Measurements from ENCODE around the gene RPS10. TPM values are rescaled to one million over a fixed set of nuclear protein-coding genes. Genes with fewer than 3 reads are reported as not detected.
"Not testable (repeated sequence)": the region's sequence is repeated elsewhere in the genome, so short reads cannot be mapped to it uniquely, and the experiment has no call there.

The RPS10 gene
- total RNA-seq, 1 experiment from 2014 or later: 1,363 TPM

GRCh38 chr6:34412016-34412415, 13.9 kb downstream of the RPS10 start:
- Histone ChIP-seq H3K4me3 (ENCODE audit: low read depth in 2 of 2, low read length in 2 of 2) (no peak overlapping the region), H3K27ac (ENCODE audit: low read length) (no peak overlapping the region), H3K36me3 (ENCODE audit: control insufficient read depth, insufficient read depth, low read length) (no peaks in the 10 kb centered on the region), H3K27me3 (ENCODE audit: control insufficient read depth, insufficient read depth, low read length) (no peaks in the 10 kb centered on the region), H3K9me3 (ENCODE audit: control insufficient read depth, insufficient read depth, low read depth, low read length) (no peaks in the 10 kb centered on the region), H3K4me1 (ENCODE audit: control insufficient read depth, insufficient read depth, low read length) (peaks cover under 1% of the 10 kb centered on the region; the same call in 1 of the 2 replicates)
- ChIA-PET POLR2A (no interaction called here), CTCF (no interaction called here)
- TF ChIP-seq REST (IDR thresholded peaks at IDR 0.05; ENCODE audit: insufficient read depth in 1 of 2, low read depth in 2 of 2, low read length in 1 of 2) (no peak), TCF7L2 (IDR thresholded peaks at IDR 0.05; ENCODE audit: low read depth, low read length) (no peak), POLR2AphosphoS5 (IDR thresholded peaks at IDR 0.05; ENCODE audit: low read depth, low read length) (no peak), SIN3A (IDR thresholded peaks at IDR 0.05; ENCODE audit: borderline replicate concordance, insufficient read depth, low read depth, low read length) (no peak)
- TF ChIP-seq, protein P1, sequence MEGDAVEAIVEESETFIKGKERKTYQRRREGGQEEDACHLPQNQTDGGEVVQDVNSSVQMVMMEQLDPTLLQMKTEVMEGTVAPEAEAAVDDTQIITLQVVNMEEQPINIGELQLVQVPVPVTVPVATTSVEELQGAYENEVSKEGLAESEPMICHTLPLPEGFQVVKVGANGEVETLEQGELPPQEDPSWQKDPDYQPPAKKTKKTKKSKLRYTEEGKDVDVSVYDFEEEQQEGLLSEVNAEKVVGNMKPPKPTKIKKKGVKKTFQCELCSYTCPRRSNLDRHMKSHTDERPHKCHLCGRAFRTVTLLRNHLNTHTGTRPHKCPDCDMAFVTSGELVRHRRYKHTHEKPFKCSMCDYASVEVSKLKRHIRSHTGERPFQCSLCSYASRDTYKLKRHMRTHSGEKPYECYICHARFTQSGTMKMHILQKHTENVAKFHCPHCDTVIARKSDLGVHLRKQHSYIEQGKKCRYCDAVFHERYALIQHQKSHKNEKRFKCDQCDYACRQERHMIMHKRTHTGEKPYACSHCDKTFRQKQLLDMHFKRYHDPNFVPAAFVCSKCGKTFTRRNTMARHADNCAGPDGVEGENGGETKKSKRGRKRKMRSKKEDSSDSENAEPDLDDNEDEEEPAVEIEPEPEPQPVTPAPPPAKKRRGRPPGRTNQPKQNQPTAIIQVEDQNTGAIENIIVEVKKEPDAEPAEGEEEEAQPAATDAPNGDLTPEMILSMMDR (IDR thresholded peaks at IDR 0.05): no peak
- intact Hi-C loops (cut with micrococcal nuclease; ENCODE audit: unreplicated experiment): no loop called here
- no TSS peak for BruUV-seq (replicated peaks)
- in situ Hi-C loops (cut with HindIII; ENCODE audit: low pct_unique_long_range_greater_than_20kb, low sequenced_read_pairs): no loop called here
- ATAC-seq (no peak), DNase-seq (ENCODE audit: low read depth, low spot score) (no peak)

DNA sequence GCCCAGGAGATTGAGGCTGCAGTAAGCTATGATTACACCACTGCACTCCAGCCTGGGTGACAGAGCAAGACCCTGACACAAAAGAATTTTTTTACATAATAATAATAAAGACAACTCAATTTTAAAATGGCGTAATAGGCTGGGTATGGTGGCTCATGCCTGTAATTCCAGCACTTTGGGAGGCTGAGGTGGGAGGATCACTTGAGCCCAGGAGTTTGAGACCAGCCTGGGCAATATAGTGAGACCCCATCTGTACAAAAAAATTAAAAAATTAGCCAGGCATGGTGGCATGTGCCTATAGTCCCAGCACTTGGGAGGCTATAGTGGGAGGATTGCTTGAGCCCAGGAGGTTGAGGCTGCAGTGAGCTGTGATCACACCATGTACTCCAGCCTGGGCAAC, 18.0 kb downstream of the RPS10 start:
- BruUV-seq (replicated peaks); DNase-seq (ENCODE audit: low read depth, low spot score): not testable (repeated sequence)

DNA sequence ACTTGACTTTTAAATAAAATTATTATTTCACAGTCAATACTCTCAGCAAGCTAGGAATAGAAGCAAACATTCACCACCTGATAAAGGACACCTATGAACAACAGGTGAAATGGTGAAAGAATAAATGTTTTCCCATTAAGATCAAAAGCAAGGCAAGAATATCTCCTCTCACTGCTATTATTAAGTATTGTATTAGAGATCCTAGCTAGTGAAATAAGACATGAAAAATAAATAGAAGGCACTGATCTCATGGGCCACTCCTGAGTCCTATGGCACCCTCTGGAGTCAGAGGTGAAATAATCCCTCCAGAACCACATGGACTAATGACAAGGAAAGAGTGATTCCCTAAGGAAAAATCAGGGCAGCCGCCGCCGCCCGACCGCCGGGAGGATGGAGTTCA, 29.4 kb downstream of the RPS10 start:
- peaks cover 6% of the 10 kb centered on the region; the same call in 1 of the 2 replicates for H3K4me1 ChIP-seq (ENCODE audit: control insufficient read depth, insufficient read depth, low read length)
- no TSS peak for BruUV-seq (replicated peaks)
- H3K27me3 ChIP-seq (ENCODE audit: control insufficient read depth, insufficient read depth, low read length): no peaks in the 10 kb centered on the region
- POLR2A ChIA-PET: no interaction called here
- intact Hi-C loops (cut with micrococcal nuclease; ENCODE audit: unreplicated experiment): no loop called here
- in situ Hi-C loops (cut with HindIII; ENCODE audit: low pct_unique_long_range_greater_than_20kb, low sequenced_read_pairs): no loop called here
- ATAC-seq (no peak), DNase-seq (ENCODE audit: low read depth, low spot score) (no peak)
- H3K4me3 ChIP-seq (ENCODE audit: low read depth in 2 of 2, low read length in 2 of 2): no peak overlapping the region
- peaks cover 3% of the 10 kb centered on the region; the same call in 1 of the 2 replicates for H3K9me3 ChIP-seq (ENCODE audit: control insufficient read depth, insufficient read depth, low read depth, low read length)
- no peak for TF ChIP-seq TCF7L2 (IDR thresholded peaks at IDR 0.05; ENCODE audit: low read depth, low read length)
- TF ChIP-seq REST (IDR thresholded peaks at IDR 0.05; ENCODE audit: insufficient read depth in 1 of 2, low read depth in 2 of 2, low read length in 1 of 2): no peak
- TF ChIP-seq, protein P1 (IDR thresholded peaks at IDR 0.05): no peak
- no peak for TF ChIP-seq POLR2AphosphoS5 (IDR thresholded peaks at IDR 0.05; ENCODE audit: low read depth, low read length)
- TF ChIP-seq SIN3A (IDR thresholded peaks at IDR 0.05; ENCODE audit: borderline replicate concordance, insufficient read depth, low read depth, low read length): no peak
- no peak overlapping the region for H3K27ac ChIP-seq (ENCODE audit: low read length)
- H3K36me3 ChIP-seq (ENCODE audit: control insufficient read depth, insufficient read depth, low read length): no peaks in the 10 kb centered on the region
- CTCF ChIA-PET: no interaction called here

More for the DNA sequence above, 18.0 kb downstream of the RPS10 start:
- CTCF ChIA-PET; ATAC-seq; POLR2A ChIA-PET; intact Hi-C loops (cut with micrococcal nuclease; ENCODE audit: unreplicated experiment); H3K9me3 ChIP-seq (ENCODE audit: control insufficient read depth, insufficient read depth, low read depth, low read length); H3K27ac ChIP-seq (ENCODE audit: low read length); in situ Hi-C loops (cut with HindIII; ENCODE audit: low pct_unique_long_range_greater_than_20kb, low sequenced_read_pairs); H3K36me3 ChIP-seq (ENCODE audit: control insufficient read depth, insufficient read depth, low read length); H3K4me3 ChIP-seq (ENCODE audit: low read depth in 2 of 2, low read length in 2 of 2); H3K4me1 ChIP-seq (ENCODE audit: control insufficient read depth, insufficient read depth, low read length); H3K27me3 ChIP-seq (ENCODE audit: control insufficient read depth, insufficient read depth, low read length): not testable (repeated sequence)

Measured in Panc1 (cell line).